ENCODE measurements around the gene OCEL1.

Gene OCEL1

DNA sequence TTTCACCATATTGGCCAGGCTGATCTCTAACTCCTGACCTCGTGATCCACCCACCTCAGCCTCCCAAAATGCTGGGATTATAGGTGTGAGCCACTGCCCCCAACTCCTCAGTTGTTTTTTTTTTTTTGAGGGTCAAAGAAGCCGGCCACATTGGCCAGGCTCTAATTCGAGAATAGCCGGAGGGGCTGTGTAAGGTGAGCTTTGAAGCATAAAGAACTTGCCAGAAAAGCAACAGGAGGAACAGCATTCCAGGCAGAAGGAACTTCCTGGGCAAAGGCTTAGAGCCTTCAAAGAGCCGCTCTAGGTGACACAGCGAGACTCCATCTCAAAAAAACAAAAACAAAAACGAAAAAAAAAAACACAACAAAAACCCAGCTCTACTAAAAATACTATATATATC, 40.0 kb downstream of the OCEL1 start:
- Histone ChIP-seq H3K4me1 (ENCODE audit: insufficient read depth, low read length, severe bottlenecking) (peaks cover 47% of the 10 kb centered on the region), H3K4me2 (ENCODE audit: low read length) (peak overlapping the region; percentile 53), H3K27ac (ENCODE audit: low read depth, low read length, poor library complexity, severe bottlenecking) (peak overlapping the region; percentile 91), H4K20me1 (ENCODE audit: insufficient read depth, low read length) (no peaks in the 10 kb centered on the region), H3K36me3 (ENCODE audit: insufficient read depth, low read length) (peaks cover 12% of the 10 kb centered on the region), H3F3A (ENCODE audit: insufficient read depth, low read length) (no peaks in the 10 kb centered on the region), H3K27me3 (ENCODE audit: insufficient read depth, low read length) (no peaks in the 10 kb centered on the region), H3K4me3 (ENCODE audit: low read depth, low read length, poor library complexity, severe bottlenecking) (peak overlapping the region; percentile 43), H3K9me3 (ENCODE audit: low read length) (no peaks in the 10 kb centered on the region), H3K79me2 (ENCODE audit: insufficient read depth, low read length) (peaks cover 5% of the 10 kb centered on the region; the same call in 1 of the 2 replicates), H2AFZ (ENCODE audit: low read length) (no peak overlapping the region), H3K9me2 (ENCODE audit: low read depth, low read length) (no peaks in the 10 kb centered on the region), H3K9ac (ENCODE audit: low read length) (peak overlapping the region; percentile 43)
- TF ChIP-seq, protein P1, sequence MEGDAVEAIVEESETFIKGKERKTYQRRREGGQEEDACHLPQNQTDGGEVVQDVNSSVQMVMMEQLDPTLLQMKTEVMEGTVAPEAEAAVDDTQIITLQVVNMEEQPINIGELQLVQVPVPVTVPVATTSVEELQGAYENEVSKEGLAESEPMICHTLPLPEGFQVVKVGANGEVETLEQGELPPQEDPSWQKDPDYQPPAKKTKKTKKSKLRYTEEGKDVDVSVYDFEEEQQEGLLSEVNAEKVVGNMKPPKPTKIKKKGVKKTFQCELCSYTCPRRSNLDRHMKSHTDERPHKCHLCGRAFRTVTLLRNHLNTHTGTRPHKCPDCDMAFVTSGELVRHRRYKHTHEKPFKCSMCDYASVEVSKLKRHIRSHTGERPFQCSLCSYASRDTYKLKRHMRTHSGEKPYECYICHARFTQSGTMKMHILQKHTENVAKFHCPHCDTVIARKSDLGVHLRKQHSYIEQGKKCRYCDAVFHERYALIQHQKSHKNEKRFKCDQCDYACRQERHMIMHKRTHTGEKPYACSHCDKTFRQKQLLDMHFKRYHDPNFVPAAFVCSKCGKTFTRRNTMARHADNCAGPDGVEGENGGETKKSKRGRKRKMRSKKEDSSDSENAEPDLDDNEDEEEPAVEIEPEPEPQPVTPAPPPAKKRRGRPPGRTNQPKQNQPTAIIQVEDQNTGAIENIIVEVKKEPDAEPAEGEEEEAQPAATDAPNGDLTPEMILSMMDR (IDR thresholded peaks at IDR 0.05; ENCODE audit: low read length) = no peak
- TF ChIP-seq EZH2 (IDR thresholded peaks at IDR 0.05; ENCODE audit: borderline replicate concordance, low read length) = no peak

DNA sequence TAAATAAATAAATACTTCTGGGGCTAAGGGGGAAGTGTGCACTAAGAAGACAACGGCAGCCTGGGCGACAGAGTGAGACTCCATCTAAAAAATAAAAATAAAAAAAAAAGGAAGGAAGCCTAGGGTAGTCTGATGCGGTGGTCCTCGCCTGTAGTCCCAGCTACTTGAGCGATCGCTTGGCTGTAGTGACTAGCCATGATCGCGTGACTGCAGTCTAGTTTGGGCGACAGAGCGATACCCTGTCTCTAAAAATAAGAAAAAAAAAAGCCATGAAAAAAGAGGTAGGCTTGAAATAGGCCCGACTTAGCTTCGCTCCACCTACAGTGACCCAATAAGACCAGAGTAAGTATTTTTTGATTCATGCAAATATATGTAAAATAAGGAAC, 40.6 kb downstream of the OCEL1 start:
- peaks cover 45% of the 10 kb centered on the region for H3K4me1 ChIP-seq (ENCODE audit: insufficient read depth, low read length, severe bottlenecking)
- no peak for TF ChIP-seq EZH2 (IDR thresholded peaks at IDR 0.05; ENCODE audit: borderline replicate concordance, low read length)
- TF ChIP-seq, protein P1 (IDR thresholded peaks at IDR 0.05; ENCODE audit: low read length) = no peak
- no peaks in the 10 kb centered on the region for H3K9me2 ChIP-seq (ENCODE audit: low read depth, low read length)
- H3K27ac ChIP-seq (ENCODE audit: low read depth, low read length, poor library complexity, severe bottlenecking) = peak overlapping the region; percentile 91
- peaks cover 5% of the 10 kb centered on the region; the same call in 1 of the 2 replicates for H3K79me2 ChIP-seq (ENCODE audit: insufficient read depth, low read length)
- no peaks in the 10 kb centered on the region for H3F3A ChIP-seq (ENCODE audit: insufficient read depth, low read length)
- H4K20me1 ChIP-seq (ENCODE audit: insufficient read depth, low read length) = no peaks in the 10 kb centered on the region
- H2AFZ ChIP-seq (ENCODE audit: low read length) = no peak overlapping the region
- H3K9ac ChIP-seq (ENCODE audit: low read length) = peak overlapping the region; percentile 43
- H3K4me3 ChIP-seq (ENCODE audit: low read depth, low read length, poor library complexity, severe bottlenecking) = peak overlapping the region; percentile 43
- no peaks in the 10 kb centered on the region for H3K27me3 ChIP-seq (ENCODE audit: insufficient read depth, low read length)
- H3K36me3 ChIP-seq (ENCODE audit: insufficient read depth, low read length) = peaks cover 18% of the 10 kb centered on the region
- H3K9me3 ChIP-seq (ENCODE audit: low read length) = no peaks in the 10 kb centered on the region
- peak overlapping the region; percentile 53 for H3K4me2 ChIP-seq (ENCODE audit: low read length)

DNA sequence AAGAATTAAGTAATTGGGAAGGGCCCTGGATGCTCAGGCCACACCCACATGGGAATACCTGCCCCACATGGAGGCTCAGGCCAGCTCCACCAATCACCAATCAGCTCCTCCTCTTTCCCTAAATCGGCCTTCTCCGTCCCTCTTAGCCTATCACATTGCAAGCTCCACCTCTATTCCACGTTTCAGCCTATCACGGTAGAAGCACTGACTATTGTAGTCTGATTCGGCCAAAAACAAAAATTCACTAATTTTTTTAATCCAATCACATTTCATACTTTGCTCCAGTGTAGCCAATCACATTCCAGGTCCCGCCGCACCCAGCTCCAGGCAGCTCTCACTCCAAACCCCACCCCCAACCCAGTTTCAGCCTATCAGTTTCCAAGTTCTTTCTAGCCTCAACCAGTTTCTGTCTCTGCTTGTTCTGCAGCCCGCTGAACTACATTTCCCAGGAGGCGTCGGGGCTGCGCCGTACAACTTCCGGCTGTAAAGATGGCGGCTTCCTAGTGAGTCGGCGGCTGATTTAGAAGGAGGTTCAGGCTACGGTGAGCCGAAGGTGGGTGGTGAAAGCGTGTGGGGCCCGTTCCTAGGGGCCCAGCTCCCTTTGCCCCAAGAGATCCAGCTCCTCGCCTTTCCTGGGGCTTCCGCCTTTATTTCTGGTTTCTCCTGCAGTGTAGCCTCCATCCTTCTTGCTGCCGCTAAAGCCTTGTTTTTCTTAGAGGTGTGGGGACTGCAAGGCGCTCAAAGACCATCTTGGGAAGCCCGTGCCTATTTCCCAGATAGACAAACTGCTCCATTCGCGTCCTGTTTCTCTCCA, 41.2 kb downstream of the OCEL1 start, which contains the start of gene BABAM1:
BABAM1 (plus strand) TSS at position 469 of the 814 bp plus-strand sequence. CDS start 1,364 bp downstream, outside the sequence.
- peaks cover 22% of the 10 kb centered on the region for H3K36me3 ChIP-seq (ENCODE audit: insufficient read depth, low read length)
- TF ChIP-seq, protein P1 (IDR thresholded peaks at IDR 0.05; ENCODE audit: low read length) = no peak
- no peak for TF ChIP-seq EZH2 (IDR thresholded peaks at IDR 0.05; ENCODE audit: borderline replicate concordance, low read length)
- no peaks in the 10 kb centered on the region for H3F3A ChIP-seq (ENCODE audit: insufficient read depth, low read length)
- no peaks in the 10 kb centered on the region for H3K9me2 ChIP-seq (ENCODE audit: low read depth, low read length)
- no peaks in the 10 kb centered on the region for H4K20me1 ChIP-seq (ENCODE audit: insufficient read depth, low read length)
- H3K27ac ChIP-seq (ENCODE audit: low read depth, low read length, poor library complexity, severe bottlenecking) = peak within 1 kb of the TSS; percentile 91
- H3K4me3 ChIP-seq (ENCODE audit: low read depth, low read length, poor library complexity, severe bottlenecking) = peak within 1 kb of the TSS; percentile 91
- no peaks in the 10 kb centered on the region for H3K27me3 ChIP-seq (ENCODE audit: insufficient read depth, low read length)
- peak within 1 kb of the TSS; percentile 94 for H3K4me2 ChIP-seq (ENCODE audit: low read length)
- H3K79me2 ChIP-seq (ENCODE audit: insufficient read depth, low read length) = peaks cover 5% of the 10 kb centered on the region; the same call in 1 of the 2 replicates
- H2AFZ ChIP-seq (ENCODE audit: low read length) = no peak within 1 kb of the TSS
- H3K9ac ChIP-seq (ENCODE audit: low read length) = peak within 1 kb of the TSS; percentile 91
- H3K9me3 ChIP-seq (ENCODE audit: low read length) = no peaks in the 10 kb centered on the region
- H3K4me1 ChIP-seq (ENCODE audit: insufficient read depth, low read length, severe bottlenecking) = peaks cover 45% of the 10 kb centered on the region

All from OCI-LY1 (cell line).